Stimulated activated CD4-positive, alpha-beta T cell treated with anti-CD3 and anti-CD28 coated beads, Interleukin-12 subunit alpha, Interleukin-12 subunit beta, amount 100 ng/mL, for 4 hours (primary cell): ENCODE measurements around the gene RSPRY1.

Experiments used
- DNase-seq: peaks from one replicate; pipeline ENCODE4 v3.0.0-alpha.2; 2020

Gene RSPRY1

DNA sequence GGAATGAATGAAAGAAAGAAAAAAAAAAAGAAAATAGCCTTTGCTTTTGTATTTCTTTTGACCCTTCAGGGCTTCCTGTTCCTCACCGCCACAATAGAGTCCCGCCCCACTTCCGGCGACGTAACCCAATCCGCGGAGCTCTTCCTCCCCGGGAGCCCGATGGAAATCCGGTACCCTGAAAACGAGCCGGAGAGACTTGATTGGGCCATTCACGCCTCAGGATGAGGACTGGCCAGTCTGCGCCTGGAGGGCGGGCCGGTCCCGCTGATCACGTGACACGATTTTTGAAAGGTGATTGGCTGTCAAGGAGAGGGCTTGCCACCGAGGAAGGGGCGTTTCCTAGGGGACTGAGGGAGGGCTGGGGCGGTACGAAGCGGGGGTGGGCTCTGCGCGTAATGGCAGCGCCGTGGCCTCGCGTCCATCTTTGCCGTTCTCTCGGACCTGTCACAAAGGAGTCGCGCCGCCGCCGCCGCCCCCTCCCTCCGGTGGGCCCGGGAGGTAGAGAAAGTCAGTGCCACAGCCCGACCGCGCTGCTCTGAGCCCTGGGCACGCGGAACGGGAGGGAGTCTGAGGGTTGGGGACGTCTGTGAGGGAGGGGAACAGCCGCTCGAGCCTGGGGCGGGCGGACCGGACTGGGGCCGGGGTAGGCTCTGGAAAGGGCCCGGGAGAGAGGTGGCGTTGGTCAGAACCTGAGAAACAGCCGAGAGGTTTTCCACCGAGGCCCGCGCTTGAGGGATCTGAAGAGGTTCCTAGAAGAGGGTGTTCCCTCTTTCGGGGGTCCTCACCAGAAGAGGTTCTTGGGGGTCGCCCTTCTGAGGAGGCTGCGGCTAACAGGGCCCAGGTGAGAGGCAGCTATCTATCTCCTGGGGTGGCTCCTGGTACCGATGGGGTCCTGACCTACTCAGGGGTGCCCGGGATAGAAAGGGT, at the start of gene RSPRY1, which contains the start of gene PSME3IP1:
Gene RSPRY1, plus strand, starts transcription at position 385 of the 927 bp plus-strand sequence. CDS start 18,330 bp downstream, outside the sequence.
Gene PSME3IP1, minus strand, starts transcription at position 95 of the 927 bp plus-strand sequence. CDS start 12,185 bp downstream, outside the sequence.
- peak; percentile 94 for DNase-seq

GRCh38 chr16:57137043-57137442, 49.1 kb upstream of the RSPRY1 start:
- DNase-seq = no peak

DNA sequence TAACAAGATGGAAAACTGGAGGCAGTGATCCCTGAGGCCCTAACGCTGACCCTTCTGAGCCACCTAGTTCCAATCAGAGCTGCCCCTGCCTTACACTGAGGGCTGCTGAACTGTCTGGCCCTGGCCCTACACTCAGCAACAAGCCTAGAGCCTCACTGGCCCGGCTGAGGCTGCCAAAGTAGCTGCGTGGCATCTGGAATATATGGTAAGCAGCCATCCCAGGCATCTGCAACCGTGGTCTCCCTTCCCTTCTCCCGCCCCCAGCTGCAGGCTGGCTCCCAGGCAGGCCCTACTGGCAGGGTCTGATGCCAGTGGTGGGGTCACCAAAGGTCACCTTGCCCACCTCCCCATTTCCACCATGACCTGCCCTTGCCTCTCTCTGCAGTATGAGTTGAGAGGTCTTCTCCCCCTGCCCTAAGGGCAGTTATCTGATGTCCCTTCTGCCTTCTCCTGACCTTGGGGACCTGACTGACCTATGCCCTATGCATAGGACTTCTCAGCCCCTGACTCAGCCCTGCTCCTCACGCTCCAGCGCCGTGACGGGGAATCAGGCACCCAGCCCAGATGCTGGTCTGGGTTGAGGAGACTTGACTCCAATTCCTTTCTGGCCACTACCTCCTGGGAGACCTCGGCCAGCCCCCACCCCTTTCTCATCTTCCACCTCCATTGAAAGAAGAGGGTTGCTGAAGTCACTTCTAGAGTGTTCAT, 48.4 kb upstream of the RSPRY1 start:
- DNase-seq = no peak

- DNase-seq = no peak
These were observed 47.7 kb upstream of the RSPRY1 start for GRCh38 chr16:57138281-57138935.

GRCh38 chr16:57140931-57141668, 45.0 kb upstream of the RSPRY1 start:
- no peak for DNase-seq

DNA sequence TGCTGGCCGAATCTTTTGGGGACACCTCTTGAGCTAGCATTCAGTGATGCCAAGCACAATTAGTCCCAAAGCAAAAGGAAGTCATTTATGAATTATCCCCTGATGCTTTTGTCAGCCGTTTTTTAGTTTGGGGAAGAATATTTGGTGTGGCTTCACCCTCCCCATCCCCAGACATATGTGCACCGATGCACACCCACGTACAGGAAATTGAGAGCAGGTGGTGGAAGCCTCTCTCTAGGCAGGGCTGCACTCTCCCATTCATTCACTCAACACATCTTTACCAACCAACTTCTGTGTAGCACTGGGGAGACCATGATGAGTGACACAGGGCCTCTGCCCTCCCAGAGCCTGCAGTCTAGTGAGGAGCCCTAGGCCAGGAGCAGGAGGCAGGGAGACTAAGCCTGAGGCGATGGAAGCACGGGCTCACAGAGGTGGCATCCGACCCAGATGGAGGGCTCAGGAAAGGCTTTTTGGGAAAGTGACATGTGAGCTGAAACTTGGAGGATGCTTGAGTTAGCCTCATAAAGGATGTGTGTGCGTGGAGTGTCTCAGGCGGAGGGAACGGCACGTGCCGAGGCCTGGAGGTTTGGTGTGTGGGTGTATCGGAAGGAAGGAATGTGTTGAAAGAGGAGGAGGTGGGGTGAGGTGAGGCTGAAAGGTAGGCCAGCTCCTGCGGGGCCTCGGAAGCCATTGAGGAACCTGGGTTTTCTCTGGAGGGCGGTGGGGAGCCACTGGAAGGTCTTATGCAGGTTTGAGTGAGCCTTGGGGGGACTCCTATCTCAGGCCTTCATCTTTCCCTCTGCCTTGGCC, 44.1 kb upstream of the RSPRY1 start:
- DNase-seq = no peak

GRCh38 chr16:57143149-57143921, 42.8 kb upstream of the RSPRY1 start:
- no peak for DNase-seq

DNA sequence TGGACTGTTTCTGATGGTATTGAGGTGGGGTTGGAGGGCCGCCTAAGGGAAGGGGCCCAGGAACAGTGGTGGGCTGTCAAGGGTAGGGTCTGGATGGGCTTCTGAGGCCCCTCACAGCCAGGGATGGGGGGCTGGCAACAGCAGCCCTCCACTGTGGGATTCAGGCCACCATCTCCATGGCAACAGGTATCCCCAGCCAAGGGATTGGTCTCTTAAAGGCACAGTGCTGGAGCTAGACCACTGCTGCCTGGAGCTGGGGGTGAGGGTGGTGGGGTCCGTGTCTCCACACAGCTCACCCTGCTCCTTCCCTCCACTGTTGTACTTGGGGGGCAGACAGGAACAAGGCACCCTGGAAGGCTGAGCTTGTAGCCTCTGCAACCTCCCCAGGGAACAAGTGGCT, 42.1 kb upstream of the RSPRY1 start:
- no peak for DNase-seq

GRCh38 chr16:57145046-57146021, 40.8 kb upstream of the RSPRY1 start:
- no peak for DNase-seq

DNA sequence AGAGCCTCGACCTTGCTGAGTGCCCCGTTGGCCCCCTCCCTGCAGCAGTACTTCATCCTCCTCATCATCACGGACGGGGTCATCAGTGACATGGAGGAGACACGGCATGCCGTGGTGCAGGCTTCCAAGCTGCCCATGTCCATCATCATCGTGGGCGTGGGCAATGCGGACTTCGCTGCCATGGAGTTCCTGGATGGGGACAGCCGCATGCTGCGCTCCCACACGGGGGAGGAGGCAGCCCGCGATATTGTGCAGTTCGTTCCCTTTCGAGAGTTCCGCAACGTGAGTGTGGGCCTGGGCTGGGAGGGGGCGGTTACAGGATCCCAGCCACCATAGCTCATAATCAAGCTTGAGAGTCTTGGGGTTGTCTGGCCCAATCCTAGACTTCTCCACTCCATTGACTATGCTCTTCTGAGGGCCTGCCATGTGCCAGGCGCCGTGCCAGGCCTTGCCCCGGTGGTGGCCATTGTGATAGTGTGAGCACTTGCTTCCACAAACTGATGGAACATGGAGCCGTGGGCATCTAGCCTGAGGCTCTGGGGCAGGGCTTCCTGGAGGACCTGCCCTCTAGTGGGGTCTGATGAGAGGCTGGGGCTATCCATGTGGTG, 40.0 kb upstream of the RSPRY1 start:
- no peak for DNase-seq

- DNase-seq = no peak
These were observed 39.4 kb upstream of the RSPRY1 start for GRCh38 chr16:57146735-57147134.

- DNase-seq = no peak
These were observed 38.5 kb upstream of the RSPRY1 start for GRCh38 chr16:57147381-57148221.

- DNase-seq = no peak
These were observed 37.6 kb upstream of the RSPRY1 start for GRCh38 chr16:57148481-57148880.

GRCh38 chr16:57149391-57149790, 36.7 kb upstream of the RSPRY1 start:
- no peak for DNase-seq

- no peak for DNase-seq
These were observed 35.3 kb upstream of the RSPRY1 start for GRCh38 chr16:57150682-57151330.

DNA sequence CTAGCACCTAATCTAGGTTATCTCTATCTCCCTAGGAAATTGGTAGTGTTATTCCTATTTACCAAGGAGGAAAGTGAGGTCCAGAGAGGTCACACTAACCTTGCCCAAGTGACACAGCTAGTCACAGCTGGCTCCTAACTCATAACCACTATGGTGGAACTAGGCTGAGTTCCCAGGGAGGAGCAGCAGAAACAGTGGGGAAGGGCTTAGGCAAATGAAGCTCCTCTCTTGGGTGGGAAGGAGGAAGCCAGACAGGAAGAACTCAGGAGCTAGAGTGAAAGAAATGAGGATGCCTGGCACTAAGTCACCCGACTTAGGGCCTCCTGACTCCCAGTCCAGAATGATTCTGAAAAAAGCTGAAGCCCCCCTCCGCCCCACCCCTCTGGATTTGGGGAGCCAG, 34.8 kb upstream of the RSPRY1 start:
- DNase-seq = no peak
